GM12801 (cell line): ENCODE measurements around the gene ANXA2R.
A peak's percentile ranks its signal among the peaks of the same experiment; 100 is the strongest.

Experiments
- CTCF ChIP-seq: IDR thresholded peaks from one replicate; pipeline ENCODE4 v1.5.1; 2011; ENCODE audit warnings: control low read depth; ENCODE audit not compliant: insufficient read length; ENCODE audit errors: extremely low read depth

The ANXA2R gene

GRCh38 chr5:43040287-43041098 is at the start of gene ANXA2R:
Gene ANXA2R, minus strand, starts transcription at chr5:43040319. Its CDS starts 273 bp downstream, at chr5:43040046.
- peak; percentile 86 for TF ChIP-seq CTCF

GRCh38 chr5:43085453-43085852 is 45.3 kb upstream of the ANXA2R start:
- no peak for TF ChIP-seq CTCF

- no peak for TF ChIP-seq CTCF
Observed at GRCh38 chr5:43078956-43079355, 38.8 kb upstream of the ANXA2R start.

GRCh38 chr5:43075319-43076293 is 35.5 kb upstream of the ANXA2R start:
- no peak for TF ChIP-seq CTCF

- no peak for TF ChIP-seq CTCF
Observed at GRCh38 chr5:43074987-43075318, 34.8 kb upstream of the ANXA2R start.

- TF ChIP-seq CTCF: no peak
Observed at GRCh38 chr5:43073597-43074546, 33.8 kb upstream of the ANXA2R start.

- no peak for TF ChIP-seq CTCF
Observed at GRCh38 chr5:43068037-43068436, 27.9 kb upstream of the ANXA2R start.
